Cerebellar cortex (tissue), 1 donor: ENCODE measurements around the gene TVP23A.
A peak's percentile ranks its signal among the peaks of the same experiment; 100 is the strongest.

Source experiments
- DNase-seq: peaks from one replicate; pipeline ENCODE4 v3.0.0-alpha.2; 2015; ENCODE audit warnings: low spot score

Gene TVP23A

GRCh38 chr16:10817963-10818941 is at the start of gene TVP23A:
Gene TVP23A, minus strand, starts transcription at chr16:10818794. Its CDS starts 301 bp downstream, at chr16:10818493.
- DNase-seq: peak; percentile 14

GRCh38 chr16:10868104-10868595 is 49.6 kb upstream of the TVP23A start:
- DNase-seq: no peak

GRCh38 chr16:10867199-10867598 is 48.6 kb upstream of the TVP23A start:
- no peak for DNase-seq

- DNase-seq: no peak
Observed at GRCh38 chr16:10865991-10866966, 47.7 kb upstream of the TVP23A start.

GRCh38 chr16:10862438-10862837 is 43.8 kb upstream of the TVP23A start:
- no peak for DNase-seq

GRCh38 chr16:10859658-10860057 is 41.1 kb upstream of the TVP23A start:
- DNase-seq: no peak

GRCh38 chr16:10859020-10859419 is 40.4 kb upstream of the TVP23A start:
- DNase-seq: no peak

- DNase-seq: no peak
Observed at GRCh38 chr16:10858203-10858602, 39.6 kb upstream of the TVP23A start.

- no peak for DNase-seq
Observed at GRCh38 chr16:10856042-10856441, 37.4 kb upstream of the TVP23A start.

- DNase-seq: no peak
Observed at GRCh38 chr16:10852948-10853347, 34.4 kb upstream of the TVP23A start.

GRCh38 chr16:10852286-10852685 is 33.7 kb upstream of the TVP23A start:
- no peak for DNase-seq

GRCh38 chr16:10851512-10851911 is 32.9 kb upstream of the TVP23A start:
- no peak for DNase-seq

- no peak for DNase-seq
Observed at GRCh38 chr16:10850478-10850850, 31.9 kb upstream of the TVP23A start.

- DNase-seq: no peak
Observed at GRCh38 chr16:10849736-10850477, 31.3 kb upstream of the TVP23A start.

GRCh38 chr16:10847176-10847575 is 28.6 kb upstream of the TVP23A start:
- DNase-seq: no peak

- DNase-seq: no peak
Observed at GRCh38 chr16:10846213-10846998, 27.8 kb upstream of the TVP23A start.

GRCh38 chr16:10840703-10841102 is 22.1 kb upstream of the TVP23A start:
- DNase-seq: no peak

- peak; percentile 80 for DNase-seq
Observed at GRCh38 chr16:10839279-10839666, 20.7 kb upstream of the TVP23A start.

GRCh38 chr16:10838621-10839278 is 20.2 kb upstream of the TVP23A start:
- no peak for DNase-seq

- no peak for DNase-seq
Observed at GRCh38 chr16:10836174-10836853, 17.7 kb upstream of the TVP23A start.
